GM12878 (cell line): ENCODE data around the gene SNU13. TPM values are rescaled to one million over a fixed set of nuclear protein-coding genes. Genes with fewer than 3 reads are reported as not detected.

Source experiments
- ATAC-seq: fragments of 200-7000 bp; cut with Tn5 transposase; 3 replicates; pipeline ENCODE4 v1.9.1; 2020; ENCODE audit warnings: mild to moderate bottlenecking, moderate library complexity
- BruUV-seq: library from RNA; stranded (reverse); fragments of 400-500 nt; replicated peaks from 2 replicates; lab custom pipeline; 2021; lab: Mats Ljungman, UMichigan
- CTCF ChIA-PET: fragments of 300-600 bp; sonication (Branson Sonifier 250); formaldehyde crosslinking; extraction: SDS; loops from one replicate; lab custom pipeline; 2021; ENCODE audit warnings: inconsistent platforms; lab: Yijun Ruan, JAX
- POLR2A ChIA-PET: fragments of 350-600 bp; formaldehyde crosslinking; extraction: SDS; loops from one replicate; lab custom pipeline; 2021; ENCODE audit warnings: inconsistent platforms; lab: Charles Lee
- RAD21 ChIA-PET: fragments of 300-600 bp; sonication (Branson Sonifier 250); formaldehyde crosslinking; loops from one replicate; lab custom pipeline; 2023; ENCODE audit warnings: antibody characterized with exemption; ENCODE audit not compliant: unreplicated experiment; lab: Charles Lee
- SMC1A ChIA-PET: fragments of 300-600 bp; sonication (Branson Sonifier 250); formaldehyde crosslinking; loops from one replicate; lab custom pipeline; 2023; ENCODE audit not compliant: unreplicated experiment, uncharacterized antibody; lab: Charles Lee
- DNase-seq: peaks from one replicate; pipeline ENCODE4 v3.0.0-alpha.2; 2011; ENCODE audit warnings: low read depth, low spot score
- FAIRE-seq: peaks from 3 replicates; lab custom pipeline; 2011; peaks lifted over from hg19 to GRCh38; lab: Jason Lieb, UNC
- H2AFZ ChIP-seq: 2 replicates; pipeline ENCODE4 v1.6.0; 2011; ENCODE audit warnings: low read depth, low read length, control low read depth; ENCODE audit not compliant: control insufficient read depth
- H3K27ac ChIP-seq: 2 replicates; pipeline ENCODE4 v1.5.1; 2011; ENCODE audit warnings: control low read depth; ENCODE audit not compliant: control insufficient read depth, insufficient read depth
- H3K27me3 ChIP-seq, 2 experiments: replicated peaks in 1 of 2; 2 replicates each; pipeline versions ENCODE4 v1.6.0 to v1.6.1; 2011; ENCODE audit warnings: low read length in 1 of 2; ENCODE audit not compliant: control insufficient read depth in 2 of 2, insufficient read depth in 2 of 2
- H3K36me3 ChIP-seq, 2 experiments: 2 replicates each; pipeline ENCODE4 v1.5.1; 2011; ENCODE audit warnings: low read length in 1 of 2; ENCODE audit not compliant: control insufficient read depth in 2 of 2, insufficient read depth in 2 of 2
- H3K4me1 ChIP-seq: 2 replicates; pipeline ENCODE4 v1.6.1; 2011; ENCODE audit warnings: mild to moderate bottlenecking, low read length, moderate library complexity, mixed read lengths; ENCODE audit not compliant: control insufficient read depth, insufficient read depth
- H3K4me2 ChIP-seq: 2 replicates; pipeline ENCODE4 v1.6.0; 2011; ENCODE audit warnings: control low read depth; ENCODE audit not compliant: control insufficient read depth, insufficient read depth
- H3K4me3 ChIP-seq: fragments of 200-600 bp; sonication (generic); 2 replicates; pipeline ENCODE4 v1.5.1; 2016
- H3K79me2 ChIP-seq: 2 replicates; pipeline ENCODE4 v1.6.0; 2011; ENCODE audit warnings: low read length; ENCODE audit not compliant: control insufficient read depth, insufficient read depth
- H3K9ac ChIP-seq: 2 replicates; pipeline ENCODE4 v1.8.0; 2011; ENCODE audit warnings: low read length, control low read depth, mixed read lengths; ENCODE audit not compliant: control insufficient read depth, insufficient read depth
- H3K9me3 ChIP-seq: replicated peaks from 3 replicates; pipeline ENCODE4 v1.5.1; 2011; ENCODE audit warnings: mild to moderate bottlenecking, low read length; ENCODE audit not compliant: control insufficient read depth, insufficient read depth
- H4K20me1 ChIP-seq: 2 replicates; pipeline ENCODE4 v1.6.0; 2011; ENCODE audit not compliant: control insufficient read depth, insufficient read depth
- CEBPZ ChIP-seq: fragments of 150-350 bp; IDR thresholded peaks from 2 replicates; pipeline ENCODE4 v1.6.1; 2016; ENCODE audit warnings: low read depth, low read length
- CREB1 ChIP-seq: IDR thresholded peaks from 2 replicates; pipeline ENCODE4 v1.6.1; 2012; ENCODE audit warnings: low read depth, mild to moderate bottlenecking, inconsistent platforms
- MTA2 ChIP-seq: fragments of 450-650 bp; IDR thresholded peaks from 2 replicates; pipeline ENCODE4 v1.6.1; 2016; ENCODE audit warnings: low read depth, mild to moderate bottlenecking, moderate library complexity
- POLR2A ChIP-seq: IDR thresholded peaks from 2 replicates; pipeline ENCODE4 v1.6.1; 2011; ENCODE audit warnings: low read depth, mild to moderate bottlenecking, low read length
- POLR2AphosphoS2 ChIP-seq: IDR thresholded peaks from 2 replicates; pipeline ENCODE4 v1.6.1; 2011; ENCODE audit warnings: low read depth, mild to moderate bottlenecking, low read length, improper control_type of control experiment, moderate library complexity
- SPI1 ChIP-seq: IDR thresholded peaks from 2 replicates; pipeline ENCODE4 v1.6.1; 2011; ENCODE audit warnings: low read depth, mild to moderate bottlenecking, low read length, moderate library complexity, borderline replicate concordance; ENCODE audit not compliant: insufficient read depth
- SRF ChIP-seq, 2 experiments: IDR thresholded peaks; 2 replicates each; pipeline ENCODE4 v1.6.1; 2011; ENCODE audit warnings: low read depth in 2 of 2, low read length in 2 of 2, mild to moderate bottlenecking in 1 of 2, moderate library complexity in 1 of 2
- ZNF592 ChIP-seq: fragments of 450-650 bp; IDR thresholded peaks from 2 replicates; pipeline ENCODE4 v1.6.1; 2017; ENCODE audit warnings: mild to moderate bottlenecking, moderate library complexity
- WGBS: methylation state at CpG from one replicate; pipeline ENCODE4 v1.1.6; 2016; ENCODE audit warnings: low lambda C conversion rate; ENCODE audit not compliant: insufficient replicate concordance, insufficient coverage; ENCODE audit errors: missing lambda C conversion rate; 5-methylcytosine and 5-hydroxymethylcytosine counted together
- in situ Hi-C: fragments of 300-500 bp; cut with MboI; formaldehyde crosslinking; loops from 9 replicates; pipeline ENCODE4 v1.14.3; 2018; ENCODE audit warnings: mixed read lengths
- intact Hi-C: fragments of 100-400 bp; cut with micrococcal nuclease; formaldehyde crosslinking; loops from one replicate; pipeline ENCODE4 v1.14.2; 2022; ENCODE audit not compliant: unreplicated experiment
- polyA plus RNA-seq, 11 experiments: library from polyadenylated mRNA; depleted of rRNA in 4 of 11; unstranded in 6 of 11; stranded (reverse) in 5 of 11; fragments of >200 nt; fragmentation: Nextera tagmentation in 4 of 11; fragmentation: Illumina TruSeq in 1 of 11; extraction: Ambion mirVana in 4 of 11; extraction: Trizol in 1 of 11; gene quantifications; 1 replicate in 1 of 11; 2 replicates in 10 of 11; pipeline versions ENCODE4 v1.2.1 to v1.2.3, GENCODE V29; 2011 to 2016; ENCODE audit warnings: inconsistent platforms in 2 of 11, missing spikeins in 2 of 11, low read depth in 1 of 11
- total RNA-seq, 4 experiments: library from RNA; depleted of rRNA in 3 of 4; stranded (reverse); fragments of >200 nt in 3 of 4; fragmentation: Illumina TruSeq in 1 of 4; extraction: Trizol in 1 of 4; gene quantifications; 2 replicates each; pipeline versions ENCODE4 v1.2.1 to v1.2.3, GENCODE V29; 2013 to 2021

Gene SNU13
- total and polyA plus RNA-seq, 10 of the 15 experiments (the other 5 are each of a cell fraction or from before 2014, with no cell fraction given), result 157 to 870 (median 256) TPM

DNA sequence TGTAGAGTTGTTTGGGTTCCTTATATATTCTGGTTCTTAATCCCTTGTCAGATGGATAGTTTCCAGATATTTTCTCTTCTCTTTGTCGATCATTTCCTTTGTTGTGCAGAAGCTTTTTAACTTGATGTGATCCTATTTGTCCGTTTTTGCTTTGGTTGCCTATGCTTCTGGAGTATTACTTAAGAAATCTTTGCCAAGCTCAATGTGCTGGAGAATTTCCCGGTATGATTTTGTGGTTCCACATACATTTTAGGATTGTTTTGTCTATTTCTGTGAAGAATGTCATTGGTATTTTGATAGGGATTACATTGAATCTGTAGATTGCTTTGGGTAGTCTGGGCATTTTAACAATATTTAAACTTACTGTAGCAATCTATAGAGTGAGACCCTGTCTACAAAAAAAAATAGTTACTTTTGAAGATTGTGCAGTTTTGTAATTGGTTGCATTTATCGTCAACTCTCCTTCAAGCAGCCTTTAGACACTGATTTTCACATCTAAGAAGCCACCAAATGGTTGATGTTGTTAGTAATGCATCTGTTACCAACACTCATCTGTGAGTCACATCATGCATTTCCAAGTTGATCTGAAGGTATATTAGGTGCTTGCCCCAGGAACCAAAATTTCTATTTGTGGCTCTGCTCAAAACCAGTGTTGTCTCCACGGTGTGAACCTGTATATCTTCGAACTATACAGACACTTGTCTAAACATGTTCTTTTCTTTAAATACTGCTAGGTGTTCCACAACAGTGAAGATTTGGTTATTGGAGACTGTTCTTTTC, 46.1 kb downstream of the SNU13 start:
- CTCF ChIA-PET, result no interaction called here
- WGBS, result 68% methylated on average over 6 of the region's 6 CpGs
- SMC1A ChIA-PET, result no interaction called here
- no peaks in the 10 kb centered on the region for H3K79me2 ChIP-seq
- TSS peak; percentile 36 for BruUV-seq
- POLR2A ChIA-PET, result interaction anchor here (0.6 kb wide), 1 partner anchor 165 kb away, joined by 4 read pairs; no protein-coding TSS in a partner anchor
- no peak for TF ChIP-seq CEBPZ
- TF ChIP-seq, all 136 proteins: peak for 0
- no peaks in the 10 kb centered on the region for H3K27me3 ChIP-seq
- no peaks in the 10 kb centered on the region for H4K20me1 ChIP-seq
- in situ Hi-C loops (no loop called here), intact Hi-C loops (no loop called here)
- no peak for ATAC-seq
- no peak overlapping the region for H3K9ac ChIP-seq
- no peak overlapping the region for H3K4me2 ChIP-seq
- no peak overlapping the region for H2AFZ ChIP-seq
- H3K4me1 ChIP-seq, result no peaks in the 10 kb centered on the region
- RAD21 ChIA-PET, result no interaction called here
- DNase-seq, result no peak
- FAIRE-seq, result no peak
- H3K4me3 ChIP-seq, result no peak overlapping the region
- no peak overlapping the region for H3K27ac ChIP-seq
- no peaks in the 10 kb centered on the region for H3K9me3 ChIP-seq
- peaks cover 18 to 22% of the 10 kb centered on the region in 2 experiments for H3K36me3 ChIP-seq

DNA sequence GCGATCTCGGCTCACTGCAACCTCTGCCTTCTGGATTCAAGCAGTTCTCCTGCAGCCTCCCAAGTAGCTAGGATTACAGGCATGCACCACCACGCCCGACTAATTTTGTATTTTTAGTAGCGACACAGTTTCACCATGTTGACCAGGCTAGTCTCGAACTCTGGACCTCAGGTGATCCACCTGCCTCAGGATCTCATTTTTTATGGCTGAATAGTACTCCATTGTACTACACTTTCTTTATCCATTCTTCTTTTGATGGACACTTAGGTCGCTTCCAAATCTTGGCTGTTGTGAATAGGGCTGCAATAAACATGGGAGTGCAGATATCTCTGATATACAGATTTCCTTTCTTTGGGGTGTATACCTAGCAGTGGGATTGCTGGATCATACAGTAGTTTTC, 46.8 kb downstream of the SNU13 start:
- in situ Hi-C loops (no loop called here), intact Hi-C loops (no loop called here)
- no peaks in the 10 kb centered on the region for H4K20me1 ChIP-seq
- 98% methylated on average over 7 of the region's 7 CpGs for WGBS
- RAD21 ChIA-PET, result no interaction called here
- H3K4me2 ChIP-seq, result no peak overlapping the region
- no TSS peak for BruUV-seq
- SMC1A ChIA-PET, result no interaction called here
- no peaks in the 10 kb centered on the region for H3K4me1 ChIP-seq
- CTCF ChIA-PET, result no interaction called here
- no peak overlapping the region for H2AFZ ChIP-seq
- no peak for DNase-seq
- FAIRE-seq, result no peak
- no peaks in the 10 kb centered on the region for H3K27me3 ChIP-seq
- no peak overlapping the region for H3K27ac ChIP-seq
- H3K9ac ChIP-seq, result no peak overlapping the region
- POLR2A ChIA-PET, result interaction anchor here (0.6 kb wide), 1 partner anchor 166 kb away, joined by 4 read pairs; no protein-coding TSS in a partner anchor
- H3K36me3 ChIP-seq, result peaks cover 16 to 22% of the 10 kb centered on the region in 2 experiments
- H3K79me2 ChIP-seq, result no peaks in the 10 kb centered on the region
- ATAC-seq, result no peak
- H3K9me3 ChIP-seq, result no peaks in the 10 kb centered on the region
- no peak overlapping the region for H3K4me3 ChIP-seq
- no peak for TF ChIP-seq MTA2
- no peak for TF ChIP-seq CREB1
- TF ChIP-seq POLR2AphosphoS2, result no peak
- no peak for TF ChIP-seq SPI1
- no peak for TF ChIP-seq ZNF592
- TF ChIP-seq SRF (IDR thresholded peaks at IDR 0.05; ENCODE audit: low read depth in 2 of 2, low read length in 2 of 2), result no peak
- TF ChIP-seq POLR2A, result no peak
